Peyer's patch (tissue), 4 donors: ENCODE data around the gene ADK.

Experiments
- CTCF ChIP-seq, 6 experiments: fragments of 450-650 bp in 4 of 6; fragments of 200-600 bp in 2 of 6; sonication (generic) in 1 of 6; IDR thresholded peaks; one replicate each; pipeline ENCODE4 v1.5.1; 2017 to 2019; ENCODE audit warnings: antibody characterized with exemption in 6 of 6, mild to moderate bottlenecking in 3 of 6, moderate library complexity in 1 of 6
- POLR2A ChIP-seq, 2 donors: fragments of 450-650 bp; IDR thresholded peaks; one replicate each; pipeline ENCODE4 v1.5.1; 2017; ENCODE audit warnings: antibody characterized with exemption in 2 of 2, mild to moderate bottlenecking in 2 of 2, moderate library complexity in 2 of 2

- no peak for TF ChIP-seq POLR2A (IDR thresholded peaks at IDR 0.05)
- no peak for TF ChIP-seq CTCF (IDR thresholded peaks at IDR 0.05)
Measured at GRCh38 chr10:74738542-74738941, 587.5 kb downstream of the ADK start.
